Effector memory CD8-positive, alpha-beta T cell (primary cell): Measurements from ENCODE around the gene ULK3.

Experiments
- ATAC-seq: fragments of 150-1000 bp; cut with Tn5 transposase; replicated peaks from 2 replicates; pipeline ENCODE4 v1.10.0; 2021; ENCODE audit warnings: mild to moderate bottlenecking, moderate library complexity
- DNase-seq, 3 experiments: peaks; one replicate each; pipeline ENCODE4 v3.0.0; 2021
- H3K27ac Mint-ChIP-seq, 2 donors: one replicate each; pipeline ENCODE4 v1.8.0; 2022; ENCODE audit warnings: mild to moderate bottlenecking in 2 of 2, mixed read lengths in 2 of 2, moderate library complexity in 2 of 2
- H3K27me3 Mint-ChIP-seq, 2 donors: one replicate each; pipeline ENCODE4 v1.8.0; 2022; ENCODE audit warnings: mixed read lengths in 2 of 2
- H3K36me3 Mint-ChIP-seq: one replicate; pipeline ENCODE4 v1.8.0; 2022; ENCODE audit warnings: mild to moderate bottlenecking, moderate library complexity, mixed read lengths; ENCODE audit not compliant: insufficient read depth
- H3K4me1 Mint-ChIP-seq, 2 donors: one replicate each; pipeline ENCODE4 v1.8.0; 2022; ENCODE audit warnings: low read depth in 2 of 2, mixed read lengths in 2 of 2
- H3K4me3 Mint-ChIP-seq, 2 donors: one replicate each; pipeline ENCODE4 v1.8.0; 2022; ENCODE audit warnings: mild to moderate bottlenecking in 2 of 2, mixed read lengths in 2 of 2, moderate library complexity in 2 of 2
- H3K9me3 Mint-ChIP-seq, 2 donors: one replicate each; pipeline ENCODE4 v1.8.0; 2022; ENCODE audit warnings: mixed read lengths in 2 of 2

ULK3 gene

DNA sequence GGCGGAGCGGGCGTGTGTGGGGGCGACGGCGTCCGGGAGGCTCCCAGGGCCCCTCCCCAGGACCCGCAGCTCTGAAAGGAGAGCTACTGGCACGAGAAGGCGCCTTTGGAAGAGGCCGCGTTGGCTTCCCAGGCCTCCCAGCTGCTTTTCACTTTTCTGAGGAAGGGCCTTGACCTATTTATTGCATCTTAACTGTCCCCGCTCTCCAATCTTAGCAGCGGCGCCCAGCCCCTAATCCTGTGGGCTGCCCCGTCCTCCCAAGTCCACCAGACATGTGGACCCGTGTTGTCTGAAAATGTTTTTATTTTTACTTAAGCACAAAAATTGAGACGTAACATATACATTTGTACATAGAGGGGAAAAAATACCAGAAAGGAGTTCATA lies 481 bp upstream of the ULK3 start:
- DNase-seq: no peak
- no peak for ATAC-seq
- Mint-ChIP-seq H3K4me3 (peak overlapping the region; percentile 83 to 85), H3K27ac (peak overlapping the region; percentile 83 to 84), H3K9me3 (no peaks in the 10 kb centered on the region), H3K36me3 (peaks cover 50% of the 10 kb centered on the region), H3K4me1 (peaks cover 41 to 42% of the 10 kb centered on the region in 2 donors), H3K27me3 (no peaks in the 10 kb centered on the region)

- peaks cover 41 to 42% of the 10 kb centered on the region in 2 donors for H3K4me1 Mint-ChIP-seq
- H3K27me3 Mint-ChIP-seq: no peaks in the 10 kb centered on the region
- no peak overlapping the region for H3K27ac Mint-ChIP-seq
- H3K4me3 Mint-ChIP-seq: peak overlapping the region; percentile 83 to 85
- peaks cover 38% of the 10 kb centered on the region for H3K36me3 Mint-ChIP-seq
- H3K9me3 Mint-ChIP-seq: no peaks in the 10 kb centered on the region
- DNase-seq: no peak
- ATAC-seq: no peak
Measured at GRCh38 chr15:74841891-74842373, 1.0 kb downstream of the ULK3 start.

GRCh38 chr15:74840851-74841775 lies 1.8 kb downstream of the ULK3 start:
- no peaks in the 10 kb centered on the region for H3K27me3 Mint-ChIP-seq
- no peak for ATAC-seq
- peaks cover 41 to 42% of the 10 kb centered on the region in 2 donors for H3K4me1 Mint-ChIP-seq
- H3K36me3 Mint-ChIP-seq: peaks cover 33% of the 10 kb centered on the region
- peak overlapping the region in 1 of 2 donors; percentile 85 for H3K4me3 Mint-ChIP-seq
- H3K9me3 Mint-ChIP-seq: no peaks in the 10 kb centered on the region
- H3K27ac Mint-ChIP-seq: peak overlapping the region; percentile 36 to 62
- no peak for DNase-seq

- peak overlapping the region in 1 of 2 donors; percentile 20 for H3K27ac Mint-ChIP-seq
- no peak for DNase-seq
- no peaks in the 10 kb centered on the region for H3K27me3 Mint-ChIP-seq
Measured at GRCh38 chr15:74839526-74840395, 3.2 kb downstream of the ULK3 start.

DNA sequence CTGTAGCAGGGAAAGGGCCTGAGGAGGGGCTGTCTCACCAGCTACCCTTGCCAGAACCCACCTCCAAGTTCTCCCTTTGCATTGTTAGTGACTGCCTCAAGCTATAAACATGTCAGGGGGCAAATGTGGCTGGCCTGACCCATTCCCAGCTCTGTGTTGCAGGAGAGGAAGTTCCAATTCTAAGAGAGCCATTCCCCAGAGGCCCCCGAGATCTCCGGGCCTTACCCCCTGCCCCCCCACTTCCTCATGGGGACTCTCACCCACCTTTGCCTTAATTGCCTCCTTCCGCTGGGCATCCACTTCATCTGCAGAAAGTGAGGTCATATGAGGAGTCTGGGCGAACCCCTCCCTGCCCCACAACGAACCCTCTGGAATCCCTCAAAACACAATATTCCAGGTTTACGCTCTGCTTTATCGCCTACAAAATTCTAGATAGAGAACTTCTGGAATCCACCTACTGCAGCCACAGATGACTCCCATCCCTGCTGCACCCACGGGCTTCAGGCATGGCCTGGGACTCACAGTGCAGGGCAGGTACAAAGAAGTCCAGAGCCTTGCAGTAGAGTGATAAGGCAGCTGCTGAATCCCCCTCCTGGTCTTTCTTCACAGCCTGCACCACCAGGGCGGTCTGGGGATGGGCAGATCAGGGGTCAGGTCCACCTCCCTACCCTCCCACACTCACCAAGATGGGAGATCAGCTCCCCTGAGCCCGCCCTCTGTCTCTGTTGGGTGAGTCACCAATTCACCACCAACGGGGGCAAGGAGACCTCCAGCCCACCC lies 4.0 kb downstream of the ULK3 start:
- Mint-ChIP-seq H3K36me3 (peaks cover 15% of the 10 kb centered on the region), H3K27me3 (no peaks in the 10 kb centered on the region), H3K9me3 (no peaks in the 10 kb centered on the region), H3K4me1 (peaks cover 22 to 24% of the 10 kb centered on the region in 2 donors), H3K27ac (no peak overlapping the region), H3K4me3 (no peak overlapping the region)
- no peak for ATAC-seq
- DNase-seq: no peak

More at GRCh38 chr15:74839526-74840395, 3.2 kb downstream of the ULK3 start:
- no peaks in the 10 kb centered on the region for H3K9me3 Mint-ChIP-seq
- H3K4me3 Mint-ChIP-seq: peak overlapping the region in 1 of 2 donors; percentile 19
- peaks cover 30 to 32% of the 10 kb centered on the region in 2 donors for H3K4me1 Mint-ChIP-seq
- no peak for ATAC-seq
- peaks cover 22% of the 10 kb centered on the region for H3K36me3 Mint-ChIP-seq

DNA sequence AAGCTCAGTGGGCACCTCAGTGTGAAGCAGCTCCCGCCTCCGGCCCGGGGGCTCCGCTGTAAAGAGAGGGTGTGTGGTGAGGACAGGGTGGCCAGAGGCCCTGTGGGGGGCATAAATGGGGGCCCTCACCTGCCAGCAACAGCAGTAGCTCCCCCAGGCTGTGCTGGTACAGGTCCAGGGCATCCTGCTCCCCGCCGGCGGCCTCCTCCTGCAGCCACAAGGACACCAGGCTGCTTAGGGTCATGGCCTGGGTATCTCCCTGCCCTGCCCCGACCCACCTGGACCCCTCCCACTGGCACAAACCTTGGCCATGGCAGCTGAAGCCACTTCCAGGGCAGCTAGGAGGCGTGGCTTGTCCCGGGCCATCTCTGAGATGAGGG lies 4.8 kb downstream of the ULK3 start:
- Mint-ChIP-seq H3K9me3 (no peaks in the 10 kb centered on the region), H3K36me3 (peaks cover 10% of the 10 kb centered on the region), H3K4me3 (no peak overlapping the region), H3K4me1 (peaks cover 19% of the 10 kb centered on the region in 2 donors), H3K27me3 (no peaks in the 10 kb centered on the region), H3K27ac (peak overlapping the region in 1 of 2 donors; percentile 35)
- no peak for DNase-seq
- no peak for ATAC-seq

GRCh38 chr15:74837482-74838136 lies 5.3 kb downstream of the ULK3 start:
- H3K4me1 Mint-ChIP-seq: peaks cover 17 to 19% of the 10 kb centered on the region in 2 donors
- H3K36me3 Mint-ChIP-seq: peaks cover 7% of the 10 kb centered on the region
- no peaks in the 10 kb centered on the region for H3K27me3 Mint-ChIP-seq
- H3K9me3 Mint-ChIP-seq: no peaks in the 10 kb centered on the region
- H3K27ac Mint-ChIP-seq: peak overlapping the region in 1 of 2 donors; percentile 35
- DNase-seq (no peak), ATAC-seq (no peak)
- H3K4me3 Mint-ChIP-seq: no peak overlapping the region

DNA sequence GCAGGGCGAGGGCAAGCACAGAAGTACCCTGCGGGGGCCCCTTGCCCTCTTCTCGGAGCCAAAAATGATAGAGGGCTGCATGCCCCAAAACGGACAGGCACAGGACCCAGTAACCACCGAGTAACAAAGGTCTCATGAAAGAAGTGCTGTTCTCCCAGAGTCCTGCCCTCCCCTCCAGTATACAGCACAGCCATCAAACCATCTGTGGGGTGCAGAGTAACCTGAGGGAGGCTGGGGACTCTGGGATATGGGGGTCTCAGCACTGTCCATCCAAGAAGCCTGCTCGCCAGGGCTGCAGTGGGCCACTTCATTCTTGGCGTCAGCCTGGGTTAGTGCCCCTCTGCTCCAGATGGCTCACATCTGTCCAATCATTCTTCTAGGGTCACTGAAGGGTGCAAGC lies 6.1 kb downstream of the ULK3 start:
- peaks cover 7% of the 10 kb centered on the region for H3K36me3 Mint-ChIP-seq
- ATAC-seq (no peak), DNase-seq (no peak)
- H3K4me1 Mint-ChIP-seq: peaks cover 10 to 16% of the 10 kb centered on the region in 2 donors
- H3K4me3 Mint-ChIP-seq: no peak overlapping the region
- H3K27ac Mint-ChIP-seq: peak overlapping the region in 1 of 2 donors; percentile 3
- no peaks in the 10 kb centered on the region for H3K27me3 Mint-ChIP-seq
- H3K9me3 Mint-ChIP-seq: no peaks in the 10 kb centered on the region

DNA sequence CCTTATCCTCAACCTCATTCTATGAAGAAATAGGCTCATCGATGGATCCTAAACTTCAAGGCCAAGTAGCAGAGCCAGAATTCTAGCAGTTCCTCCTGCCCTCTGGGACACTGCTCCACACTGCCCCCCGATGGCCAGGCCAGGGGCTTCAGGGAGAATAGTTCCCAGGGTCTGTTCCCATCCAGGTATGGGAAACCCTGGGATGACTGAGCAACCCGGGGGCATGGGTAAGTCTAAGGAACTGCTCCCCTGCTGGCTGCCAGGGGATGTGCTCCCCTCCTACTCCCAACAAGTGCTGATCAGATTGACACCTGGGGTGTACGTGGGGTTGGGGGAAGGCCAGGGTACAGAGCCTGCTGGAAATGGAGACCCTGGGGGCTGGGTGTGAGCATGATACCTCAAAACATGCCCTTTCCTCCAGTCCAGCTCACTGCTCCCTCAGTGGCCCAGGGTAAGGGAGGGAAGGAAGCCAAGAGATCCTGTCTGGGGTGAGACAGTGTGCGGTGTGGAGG lies 7.6 kb downstream of the ULK3 start:
- peak in 2 of 3 experiments; percentile 24 to 39 for DNase-seq

GRCh38 chr15:74833376-74834107 lies 9.4 kb downstream of the ULK3 start:
- ATAC-seq (no peak), DNase-seq (no peak)
- Mint-ChIP-seq H3K4me3 (no peak overlapping the region), H3K9me3 (no peaks in the 10 kb centered on the region), H3K27me3 (peaks cover 0 to 21% of the 10 kb centered on the region in 2 donors), H3K4me1 (peaks cover 0 to 4% of the 10 kb centered on the region in 2 donors), H3K36me3 (no peaks in the 10 kb centered on the region), H3K27ac (no peak overlapping the region)

More for the DNA sequence above, 7.6 kb downstream of the ULK3 start:
- peaks cover 0 to 5% of the 10 kb centered on the region in 2 donors for H3K27me3 Mint-ChIP-seq
- H3K27ac Mint-ChIP-seq: no peak overlapping the region
- H3K36me3 Mint-ChIP-seq: peaks cover 3% of the 10 kb centered on the region
- no peaks in the 10 kb centered on the region for H3K9me3 Mint-ChIP-seq
- peak; percentile 41 for ATAC-seq
- no peak overlapping the region for H3K4me3 Mint-ChIP-seq
- H3K4me1 Mint-ChIP-seq: peaks cover 0 to 4% of the 10 kb centered on the region in 2 donors

DNA sequence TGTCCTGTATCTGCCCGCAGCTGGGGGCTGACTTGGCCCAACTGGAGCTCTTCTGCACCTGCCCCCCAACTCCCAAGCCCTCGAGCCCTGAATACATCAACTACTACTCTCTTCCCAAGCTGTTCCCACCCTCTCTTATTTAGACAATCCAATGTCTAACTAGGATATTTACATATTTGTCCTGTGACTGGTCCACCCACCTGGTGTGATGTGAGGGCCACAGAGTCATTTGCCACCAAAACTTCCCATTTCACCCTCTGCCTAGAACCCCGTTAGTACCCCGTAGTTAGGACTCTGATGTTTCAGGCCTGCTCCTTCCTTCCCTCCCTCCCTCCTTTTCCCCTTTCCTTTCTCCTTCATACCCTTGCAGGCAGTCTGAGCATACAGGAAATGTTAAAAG lies 10.1 kb downstream of the ULK3 start:
- peaks cover 0 to 4% of the 10 kb centered on the region in 2 donors for H3K4me1 Mint-ChIP-seq
- H3K27me3 Mint-ChIP-seq: peaks cover 6 to 28% of the 10 kb centered on the region in 2 donors
- H3K4me3 Mint-ChIP-seq: no peak overlapping the region
- H3K9me3 Mint-ChIP-seq: no peaks in the 10 kb centered on the region
- no peaks in the 10 kb centered on the region for H3K36me3 Mint-ChIP-seq
- H3K27ac Mint-ChIP-seq: no peak overlapping the region
- DNase-seq (no peak), ATAC-seq (no peak)
